ENCODE measurements around the gene ERVV-1. TPM values are rescaled to one million over a fixed set of nuclear protein-coding genes. Genes with fewer than 3 reads are reported as not detected.
A peak's percentile ranks its signal among the peaks of the same experiment; 100 is the strongest.

The ERVV-1 gene
- total and polyA plus RNA-seq, 2 of the 13 experiments (the other 11 are each of a cell fraction or from before 2014, with no cell fraction given) = not detected

DNA sequence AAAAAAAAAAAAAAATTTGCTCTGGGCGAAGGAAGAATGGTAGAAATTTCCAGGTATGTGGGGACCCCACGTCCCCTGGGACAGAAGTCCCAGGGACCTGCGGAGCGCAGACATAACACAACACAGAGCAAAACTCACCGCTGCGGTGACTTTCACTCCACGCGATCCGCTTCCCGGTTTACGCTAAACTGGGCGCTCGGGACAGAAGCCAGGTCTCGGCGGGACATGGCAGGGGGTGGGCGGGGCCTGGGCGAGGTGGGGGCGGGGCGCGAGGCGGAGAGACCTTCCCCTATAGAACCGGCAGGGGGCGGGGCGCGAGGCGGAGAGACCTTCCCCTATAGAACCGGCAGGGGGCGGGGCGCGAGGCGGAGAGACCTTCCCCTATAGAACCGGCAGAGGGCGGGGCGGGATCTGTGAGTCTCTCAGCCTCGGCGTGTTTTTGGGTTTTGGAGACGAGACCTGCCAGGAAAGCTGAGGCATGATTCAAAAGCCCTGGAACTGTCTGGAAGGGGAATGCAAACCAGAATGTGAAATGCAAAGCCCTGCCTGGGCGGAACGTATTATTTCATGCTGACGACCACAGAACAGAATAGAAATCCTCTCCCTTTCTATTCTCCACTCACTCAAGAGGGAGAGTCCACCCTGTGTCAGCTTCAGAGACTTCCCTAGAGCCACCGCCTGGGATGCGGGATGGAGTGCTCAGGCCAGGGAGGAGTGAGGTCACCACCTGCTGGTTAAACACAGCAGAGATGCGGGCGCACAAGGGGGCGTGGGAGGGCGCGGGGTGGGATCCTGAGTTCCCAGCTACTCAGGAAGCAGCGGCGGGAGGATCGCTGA, 20.2 kb upstream of the ERVV-1 start:
- H3K27me3 ChIP-seq (ENCODE audit: control insufficient read depth in 1 of 2, insufficient read depth in 2 of 2, low read length in 2 of 2) = no peaks in the 10 kb centered on the region
- ATAC-seq (no peak), FAIRE-seq (no peak), DNase-seq (ENCODE audit: low spot score) (no peak)
- H3K4me1 ChIP-seq (ENCODE audit: insufficient read depth, low read length) = no peaks in the 10 kb centered on the region
- H3K36me3 ChIP-seq (replicated peaks in 1 of 2; ENCODE audit: control insufficient read depth in 1 of 2, insufficient read depth in 2 of 2, low read length in 2 of 2) = no peaks in the 10 kb centered on the region
- POLR2A ChIA-PET = no interaction called here
- BruUV-seq (replicated peaks) = no TSS peak
- peaks cover 44% of the 10 kb centered on the region for H3K9me3 ChIP-seq (ENCODE audit: low read length)
- intact Hi-C loops (cut with micrococcal nuclease; ENCODE audit: unreplicated experiment) = no loop called here
- WGBS (ENCODE audit: low lambda C conversion rate) = 86% methylated on average over 48 of the region's 50 CpGs
- peak; percentile 18; the same call in 1 of the 2 replicates for TF ChIP-seq CTCF (CRISPR knock-in tag; IDR thresholded peaks at IDR 0.05)
- peak; percentile 22; the same call in 1 of the 2 replicates for TF ChIP-seq ZBTB33 (CRISPR knock-in tag; IDR thresholded peaks at IDR 0.05)
- TF ChIP-seq PCBP1 (IDR thresholded peaks at IDR 0.05; ENCODE audit: borderline replicate concordance, low read depth, low read length) = no peak
- TF ChIP-seq IKZF5 (CRISPR knock-in tag; IDR thresholded peaks at IDR 0.05) = no peak
- no peak for TF ChIP-seq ZNF616 (CRISPR knock-in tag; IDR thresholded peaks at IDR 0.05; ENCODE audit: low read depth)
- TF ChIP-seq MZF1 (CRISPR knock-in tag; IDR thresholded peaks at IDR 0.05; ENCODE audit: borderline replicate concordance) = no peak
- TF ChIP-seq REST (IDR thresholded peaks at IDR 0.05; ENCODE audit: borderline replicate concordance in 1 of 2, low read depth in 1 of 2, low read length in 2 of 2) = no peak
- no peak for TF ChIP-seq THYN1 (CRISPR knock-in tag; IDR thresholded peaks at IDR 0.05; ENCODE audit: borderline replicate concordance, low read depth)
- no peak for TF ChIP-seq NR1H2 (CRISPR knock-in tag; IDR thresholded peaks at IDR 0.05; ENCODE audit: borderline replicate concordance, low read depth)
- CTCF ChIA-PET (ENCODE audit: low intra/inter-chr PET ratio, low total read pairs) = no interaction called here
- H2AFZ ChIP-seq (ENCODE audit: low read length) = no peak overlapping the region
- H3K79me2 ChIP-seq (ENCODE audit: insufficient read depth, low read length) = no peaks in the 10 kb centered on the region
- H3K4me2 ChIP-seq (ENCODE audit: low read depth, low read length) = no peak overlapping the region
- H3K4me3 ChIP-seq (replicated peaks in 1 of 3; ENCODE audit: insufficient read depth in 1 of 3, low read depth in 2 of 3, low read length in 3 of 3) = no peak overlapping the region
- H3K27ac ChIP-seq (ENCODE audit: extremely low read length, insufficient read depth, low read length) = no peak overlapping the region
- in situ Hi-C loops (cut with HindIII; ENCODE audit: extremely low pct_ligation_motif_present, low pct_unique_long_range_greater_than_20kb) = no loop called here
- no peaks in the 10 kb centered on the region for H4K20me1 ChIP-seq (ENCODE audit: insufficient read depth, low read length)
- H3K9ac ChIP-seq (ENCODE audit: insufficient read depth, low read depth, low read length) = no peak overlapping the region
